SKM-1 treated with dmso at 0.1 percent for 144 hours (cell line): Measurements from ENCODE around the gene TMPRSS12.
A peak's percentile ranks its signal among the peaks of the same experiment; 100 is the strongest.
"Not testable (repeated sequence)": the region's sequence is repeated elsewhere in the genome, so short reads cannot be mapped to it uniquely, and the experiment has no call there.

Experiments
- DNase-seq: peaks from one replicate; lab custom pipeline; 2025; ENCODE audit not compliant: unreplicated experiment; lab: John Stamatoyannopoulos, UW

The TMPRSS12 gene

GRCh38 chr12:50842637-50843493, at the start of gene TMPRSS12:
TMPRSS12 (plus strand) TSS chr12:50842926; CDS start chr12:50842965, 39 bp downstream.
- no peak for DNase-seq

- DNase-seq, result no peak
Observed at GRCh38 chr12:50799908-50800307, 42.8 kb upstream of the TMPRSS12 start.

- no peak for DNase-seq
Observed at GRCh38 chr12:50803230-50803875, 39.4 kb upstream of the TMPRSS12 start.

DNA sequence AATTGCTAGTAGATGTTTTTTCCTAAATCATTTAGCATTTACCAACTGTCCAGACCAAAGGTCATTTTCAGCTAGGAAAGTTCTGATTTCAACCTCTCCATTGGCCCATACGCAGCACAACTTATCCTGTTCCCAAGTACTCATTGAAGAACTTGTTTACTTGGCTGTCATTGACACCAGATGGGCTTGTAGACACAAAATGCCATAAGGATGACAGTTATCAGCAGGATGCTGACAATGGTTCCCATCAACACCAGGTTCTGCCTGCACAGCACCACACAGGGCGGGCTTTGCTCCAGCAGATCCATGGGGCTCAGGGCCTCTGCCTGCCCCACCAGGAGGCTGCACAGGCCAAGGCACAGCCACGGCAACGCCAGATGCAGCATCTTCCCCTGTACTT, 36.5 kb upstream of the TMPRSS12 start:
- no peak for DNase-seq

DNA sequence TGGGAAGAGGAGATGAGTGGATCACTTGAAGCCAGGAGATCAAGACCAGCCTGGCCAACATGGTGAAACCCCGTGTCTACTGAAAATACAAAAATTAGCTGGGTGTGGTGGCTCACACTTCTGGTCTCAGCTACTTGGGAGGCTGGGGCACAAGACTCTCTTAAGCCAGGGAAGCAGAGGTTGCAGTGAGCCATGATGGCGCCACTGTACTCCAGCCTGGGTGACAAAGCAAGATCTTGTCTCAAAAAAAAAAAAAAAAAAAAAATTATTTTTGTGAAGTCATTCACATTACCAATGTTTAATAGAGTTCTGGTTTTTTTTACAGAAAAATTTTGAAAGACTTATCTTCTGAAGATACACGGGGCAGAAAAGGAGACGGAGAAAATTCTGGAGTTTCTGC, 33.6 kb upstream of the TMPRSS12 start:
- DNase-seq, result not testable (repeated sequence)

- not testable (repeated sequence) for DNase-seq
Observed at GRCh38 chr12:50814921-50815320, 27.8 kb upstream of the TMPRSS12 start.

DNA sequence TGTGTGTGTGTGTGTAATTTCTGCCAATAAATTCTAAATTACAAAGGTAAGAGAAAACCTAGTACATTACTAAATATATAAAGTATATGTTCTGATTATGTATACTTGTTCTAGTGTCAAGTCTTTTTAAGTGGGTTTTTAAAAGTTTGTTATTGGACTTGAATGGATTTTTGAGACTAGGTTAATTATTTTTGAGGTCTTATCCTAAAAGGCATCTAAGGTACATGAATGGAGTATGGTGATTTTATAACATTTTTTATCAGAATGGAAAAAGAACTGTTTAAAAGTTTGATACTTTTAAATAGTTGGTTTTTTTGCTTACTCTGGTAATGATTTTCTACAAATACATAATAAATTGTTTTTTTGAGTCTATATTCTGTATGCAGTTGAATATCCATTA, 22.5 kb upstream of the TMPRSS12 start:
- no peak for DNase-seq

GRCh38 chr12:50822082-50822481, 20.6 kb upstream of the TMPRSS12 start:
- DNase-seq, result no peak

- DNase-seq, result not testable (repeated sequence)
Observed at GRCh38 chr12:50823724-50824123, 19.0 kb upstream of the TMPRSS12 start.

- no peak for DNase-seq
Observed at GRCh38 chr12:50824914-50825313, 17.8 kb upstream of the TMPRSS12 start.

DNA sequence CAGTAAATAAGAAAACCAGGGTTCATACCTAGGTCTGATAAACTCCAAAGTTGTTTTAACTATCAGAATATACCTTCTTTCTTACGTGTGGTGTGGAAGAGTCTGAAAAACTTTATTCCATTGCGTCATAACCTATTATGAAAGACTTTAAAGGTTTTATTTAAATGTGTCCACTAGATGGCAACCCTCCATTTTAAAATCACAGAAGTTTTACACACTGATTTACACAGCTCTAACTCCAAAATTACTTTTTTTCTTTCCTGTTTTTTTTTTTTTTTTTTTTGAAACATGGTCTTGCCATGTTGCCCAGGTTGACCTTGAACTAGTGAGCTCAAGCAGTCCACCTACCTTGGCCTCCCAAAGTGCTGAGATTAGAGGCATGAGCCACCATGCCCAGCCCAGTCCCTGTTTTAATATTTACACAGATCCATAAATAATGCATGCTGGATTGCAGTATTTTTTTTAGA, 17.3 kb upstream of the TMPRSS12 start:
- peak; percentile 29 for DNase-seq

DNA sequence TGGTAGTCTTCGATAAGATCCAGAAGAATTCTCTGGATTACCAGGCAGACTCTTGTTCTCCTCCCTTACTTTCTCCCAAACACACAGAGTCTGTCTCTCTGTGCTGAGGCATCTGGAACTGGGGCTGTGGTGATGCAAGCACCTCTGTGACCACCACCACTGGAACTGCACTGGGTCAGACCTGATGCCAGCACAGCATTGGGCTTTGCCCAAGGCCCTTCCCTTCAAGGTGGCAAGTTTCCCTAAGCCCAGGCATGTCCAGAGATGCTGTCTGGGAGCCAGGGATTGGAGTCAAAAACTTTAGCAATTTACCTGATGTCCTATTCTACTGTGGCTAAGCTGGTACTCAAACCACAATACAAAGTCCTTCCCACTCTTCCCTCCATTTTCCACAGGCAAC, 14.6 kb upstream of the TMPRSS12 start:
- no peak for DNase-seq

DNA sequence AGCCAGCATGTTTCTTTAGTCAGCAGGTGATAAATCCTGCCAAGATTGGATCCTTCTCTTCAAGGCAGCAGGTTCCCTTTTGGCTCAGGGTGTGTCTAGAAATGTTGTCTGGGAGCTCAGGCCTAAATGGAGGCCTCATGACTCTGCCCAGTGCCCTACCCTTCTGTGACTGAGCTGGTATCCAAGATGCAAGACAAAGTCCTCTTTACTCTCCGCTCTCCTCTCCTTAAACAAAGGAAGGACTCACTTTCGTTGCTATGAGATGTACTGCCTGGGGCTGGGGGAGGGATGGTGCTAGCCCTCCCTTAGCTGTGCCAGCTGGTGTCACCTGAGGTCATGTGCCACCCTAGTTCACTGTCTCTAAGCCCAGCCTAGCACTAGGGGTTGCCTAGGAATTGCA, 13.8 kb upstream of the TMPRSS12 start:
- DNase-seq, result no peak

DNA sequence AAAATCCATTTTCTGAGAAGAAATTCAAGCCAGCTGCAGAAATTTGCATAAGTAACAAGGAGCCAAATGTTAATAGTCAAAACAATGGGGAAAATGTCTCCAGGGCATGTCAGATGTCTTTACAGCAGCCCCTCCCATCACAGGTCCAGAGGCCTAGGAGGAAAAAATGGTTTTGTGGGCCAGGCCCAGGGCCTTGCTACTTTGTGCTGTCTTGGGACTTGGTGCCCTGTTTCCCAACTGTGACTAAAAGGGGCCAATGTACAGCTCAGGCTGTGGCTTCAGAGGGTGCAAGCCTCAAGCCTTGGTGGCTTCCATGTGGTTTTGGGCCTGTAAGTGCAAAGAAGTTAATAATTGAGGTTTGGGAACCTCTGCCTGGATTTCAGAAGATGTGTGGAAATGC, 8.9 kb upstream of the TMPRSS12 start:
- DNase-seq, result not testable (repeated sequence)

- DNase-seq, result no peak
Observed at GRCh38 chr12:50839042-50839441, 3.7 kb upstream of the TMPRSS12 start.

- DNase-seq, result no peak
Observed at GRCh38 chr12:50840809-50841487, 1.8 kb upstream of the TMPRSS12 start.

DNA sequence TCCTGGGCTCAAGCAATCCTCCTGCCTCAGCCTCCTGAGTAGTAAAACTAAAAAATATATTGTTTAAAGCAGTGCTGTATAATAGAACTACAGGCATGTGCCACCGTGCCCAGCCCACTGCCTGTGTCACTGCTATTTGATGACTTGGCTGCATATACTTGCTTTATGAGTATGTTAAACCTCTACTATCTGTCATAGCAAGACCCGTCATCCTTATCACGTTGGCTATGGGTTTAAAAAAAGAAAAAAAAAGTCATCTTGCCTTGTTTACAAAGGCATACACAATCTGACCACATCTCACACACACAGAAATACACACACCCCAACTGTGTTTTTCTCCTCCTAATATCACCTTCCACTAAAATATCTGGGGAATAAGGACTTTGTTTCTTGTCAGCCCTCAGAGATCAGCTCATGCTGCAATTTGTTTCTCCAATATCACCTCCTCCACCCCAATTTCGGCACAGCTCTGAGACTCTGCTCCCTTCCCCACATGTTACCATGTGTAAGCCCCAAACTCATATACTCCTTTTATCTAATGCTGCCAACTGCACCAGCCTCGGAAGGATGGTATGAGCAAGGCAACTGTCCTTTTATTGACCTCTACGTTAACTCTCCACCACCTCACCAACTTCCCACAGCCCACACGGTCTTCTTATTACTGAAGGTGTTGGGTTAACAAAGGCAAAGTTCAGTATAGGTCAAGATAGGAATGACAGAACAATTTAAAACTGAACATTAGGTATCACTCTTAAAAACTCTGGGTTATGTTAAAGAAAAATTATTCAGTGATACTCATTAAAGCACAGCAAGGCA, 802 bp upstream of the TMPRSS12 start:
- DNase-seq, result no peak

GRCh38 chr12:50845021-50845647, 2.4 kb downstream of the TMPRSS12 start:
- no peak for DNase-seq

- no peak for DNase-seq
Observed at GRCh38 chr12:50848963-50849362, 6.2 kb downstream of the TMPRSS12 start.

- not testable (repeated sequence) for DNase-seq
Observed at GRCh38 chr12:50855218-50855617, 12.5 kb downstream of the TMPRSS12 start.
